GM11168 (cell line): Measurements from ENCODE around the gene CFAP54.
"Not testable (repeated sequence)": the region's sequence is repeated elsewhere in the genome, so short reads cannot be mapped to it uniquely, and the experiment has no call there.

Experiments used
- in situ Hi-C: fragments of 300-500 bp; cut with MboI; formaldehyde crosslinking; loops from one replicate; pipeline ENCODE4 v1.12.0; 2022; ENCODE audit warnings: low sequenced_read_pairs; ENCODE audit not compliant: unreplicated experiment

Gene CFAP54

GRCh38 chr12:96714199-96714598, 224.8 kb downstream of the CFAP54 start:
- in situ Hi-C loops = no loop called here

- in situ Hi-C loops = no loop called here
Observed at GRCh38 chr12:96719660-96720362, 230.4 kb downstream of the CFAP54 start.

- in situ Hi-C loops = no loop called here
Observed at GRCh38 chr12:96720363-96720705, 231.0 kb downstream of the CFAP54 start.

- in situ Hi-C loops = not testable (repeated sequence)
Observed at GRCh38 chr12:96729466-96729865, 240.1 kb downstream of the CFAP54 start.

- in situ Hi-C loops = no loop called here
Observed at GRCh38 chr12:96729886-96730285, 240.5 kb downstream of the CFAP54 start.

GRCh38 chr12:96743606-96744005, 254.2 kb downstream of the CFAP54 start:
- in situ Hi-C loops = no loop called here

- in situ Hi-C loops = no loop called here
Observed at GRCh38 chr12:96749999-96750398, 260.6 kb downstream of the CFAP54 start.

GRCh38 chr12:96751626-96752025, 262.2 kb downstream of the CFAP54 start:
- in situ Hi-C loops = no loop called here

- in situ Hi-C loops = no loop called here
Observed at GRCh38 chr12:96752211-96752610, 262.8 kb downstream of the CFAP54 start.

- in situ Hi-C loops = no loop called here
Observed at GRCh38 chr12:96766232-96766631, 276.9 kb downstream of the CFAP54 start.

- in situ Hi-C loops = no loop called here
Observed at GRCh38 chr12:96769400-96769799, 280.0 kb downstream of the CFAP54 start.

- in situ Hi-C loops = no loop called here
Observed at GRCh38 chr12:96770219-96771102, 281.1 kb downstream of the CFAP54 start.

GRCh38 chr12:96773031-96773430, 283.7 kb downstream of the CFAP54 start:
- in situ Hi-C loops = no loop called here

- in situ Hi-C loops = no loop called here
Observed at GRCh38 chr12:96774496-96775256, 285.3 kb downstream of the CFAP54 start.

- in situ Hi-C loops = no loop called here
Observed at GRCh38 chr12:96776908-96777307, 287.5 kb downstream of the CFAP54 start.

- in situ Hi-C loops = no loop called here
Observed at GRCh38 chr12:96780330-96780729, 291.0 kb downstream of the CFAP54 start.

GRCh38 chr12:96786791-96787190, 297.4 kb downstream of the CFAP54 start:
- in situ Hi-C loops = no loop called here

GRCh38 chr12:96803969-96804368, 314.6 kb downstream of the CFAP54 start:
- in situ Hi-C loops = no loop called here

GRCh38 chr12:96806272-96806671, 316.9 kb downstream of the CFAP54 start:
- in situ Hi-C loops = no loop called here

- in situ Hi-C loops = no loop called here
Observed at GRCh38 chr12:96807741-96808140, 318.4 kb downstream of the CFAP54 start.

GRCh38 chr12:96808587-96808986, 319.2 kb downstream of the CFAP54 start:
- in situ Hi-C loops = no loop called here
